ENCODE data around the gene HCN3.
A peak's percentile ranks its signal among the peaks of the same experiment; 100 is the strongest.

- peak; percentile 86 for TF ChIP-seq POLR2A (IDR thresholded peaks at IDR 0.05)
- peak in 1 of 5 experiments; percentile 3 for TF ChIP-seq CTCF (IDR thresholded peaks at IDR 0.05)
- TF ChIP-seq EP300 (IDR thresholded peaks at IDR 0.05; ENCODE audit: low read depth): no peak
Observed at GRCh38 chr1:155261852-155262673, 15.2 kb upstream of the HCN3 start, which contains the start of gene SCAMP3.

Data from transverse colon (tissue), 3 donors.